DOHH2 (cell line): ENCODE data around the gene ZNF462.

Experiments
- H3F3A ChIP-seq: fragments of 200-600 bp; sonication (generic), shearing (Covaris generic); 2 replicates; pipeline ENCODE4 v1.6.0; 2016; ENCODE audit warnings: antibody characterized with exemption, mild to moderate bottlenecking; ENCODE audit not compliant: control insufficient read depth, insufficient read depth
- H3K27ac ChIP-seq: fragments of 200-600 bp; sonication (generic); 2 replicates; pipeline ENCODE4 v1.5.1; 2014; ENCODE audit warnings: low read depth, mild to moderate bottlenecking, low read length, moderate library complexity
- H3K27me3 ChIP-seq: fragments of 200-600 bp; sonication (generic); 2 replicates; pipeline ENCODE4 v1.6.1; 2014; ENCODE audit warnings: mild to moderate bottlenecking, low read length, mixed read lengths; ENCODE audit not compliant: control insufficient read depth
- H3K36me3 ChIP-seq: fragments of 200-600 bp; sonication (generic); 2 replicates; pipeline ENCODE4 v1.6.1; 2014; ENCODE audit warnings: mild to moderate bottlenecking, low read length, moderate library complexity, mixed read lengths; ENCODE audit not compliant: control insufficient read depth
- H3K4me1 ChIP-seq: fragments of 200-600 bp; sonication (generic); 2 replicates; pipeline ENCODE4 v1.6.1; 2014; ENCODE audit warnings: mild to moderate bottlenecking, low read length, mixed read lengths; ENCODE audit not compliant: control insufficient read depth
- H3K4me2 ChIP-seq: fragments of 200-600 bp; sonication (generic); 2 replicates; pipeline ENCODE4 v1.6.0; 2014; ENCODE audit warnings: mild to moderate bottlenecking, low read length, moderate library complexity
- H3K4me3 ChIP-seq: fragments of 200-600 bp; sonication (generic); 2 replicates; pipeline ENCODE4 v1.5.1; 2014; ENCODE audit warnings: mild to moderate bottlenecking, low read length, mixed read lengths
- H3K79me2 ChIP-seq: fragments of 200-600 bp; sonication (generic); 2 replicates; pipeline ENCODE4 v1.6.1; 2014; ENCODE audit warnings: mild to moderate bottlenecking, low read length, mixed read lengths; ENCODE audit not compliant: control insufficient read depth
- H3K9me2 ChIP-seq: fragments of 200-600 bp; sonication (generic); replicated peaks from 2 replicates; pipeline ENCODE4 v1.6.1; 2014; ENCODE audit warnings: mild to moderate bottlenecking, low read length, mixed read lengths; ENCODE audit not compliant: control insufficient read depth
- H3K9me3 ChIP-seq: fragments of 200-600 bp; sonication (generic); 2 replicates; pipeline ENCODE4 v1.6.1; 2014; ENCODE audit warnings: antibody characterized with exemption, low read length, mixed read lengths; ENCODE audit not compliant: control insufficient read depth, insufficient read depth
- H4K20me1 ChIP-seq: fragments of 200-600 bp; sonication (generic); 2 replicates; pipeline ENCODE4 v1.6.0; 2014; ENCODE audit warnings: low read depth, mild to moderate bottlenecking, antibody characterized with exemption, low read length, moderate library complexity; ENCODE audit not compliant: control insufficient read depth, insufficient read depth
- CTCF ChIP-seq: fragments of 200-600 bp; sonication (generic); IDR thresholded peaks from one replicate; pipeline ENCODE4 v1.5.1; 2014; ENCODE audit warnings: antibody characterized with exemption, mild to moderate bottlenecking, low read depth, low read length; ENCODE audit not compliant: poor library complexity, severe bottlenecking
- EZH2phosphoT487 ChIP-seq: fragments of 200-600 bp; sonication (generic); IDR thresholded peaks from 2 replicates; pipeline ENCODE4 v1.6.1; 2017; ENCODE audit warnings: borderline replicate concordance, mild to moderate bottlenecking, antibody characterized with exemption, low read length, moderate library complexity, mixed read lengths

The ZNF462 gene

GRCh38 chr9:106820866-106821265 is 42.1 kb upstream of the ZNF462 start:
- H3F3A ChIP-seq = no peaks in the 10 kb centered on the region
- no peaks in the 10 kb centered on the region for H3K4me1 ChIP-seq
- no peaks in the 10 kb centered on the region for H3K9me2 ChIP-seq
- TF ChIP-seq CTCF (no peak), EZH2phosphoT487 (no peak)
- no peaks in the 10 kb centered on the region for H4K20me1 ChIP-seq
- H3K27me3 ChIP-seq = no peaks in the 10 kb centered on the region
- H3K27ac ChIP-seq = no peak overlapping the region
- H3K36me3 ChIP-seq = no peaks in the 10 kb centered on the region
- H3K4me2 ChIP-seq = no peak overlapping the region
- no peaks in the 10 kb centered on the region for H3K9me3 ChIP-seq
- no peaks in the 10 kb centered on the region for H3K79me2 ChIP-seq
- no peak overlapping the region for H3K4me3 ChIP-seq

GRCh38 chr9:106828070-106828469 is 34.9 kb upstream of the ZNF462 start:
- no peaks in the 10 kb centered on the region for H3K9me2 ChIP-seq
- no peaks in the 10 kb centered on the region for H4K20me1 ChIP-seq
- no peak overlapping the region for H3K4me3 ChIP-seq
- H3K27me3 ChIP-seq = no peaks in the 10 kb centered on the region; the same call in 1 of the 2 replicates
- no peaks in the 10 kb centered on the region for H3F3A ChIP-seq
- no peaks in the 10 kb centered on the region for H3K79me2 ChIP-seq
- no peak for TF ChIP-seq CTCF
- TF ChIP-seq EZH2phosphoT487 = no peak
- no peak overlapping the region for H3K4me2 ChIP-seq
- no peaks in the 10 kb centered on the region for H3K36me3 ChIP-seq
- no peaks in the 10 kb centered on the region for H3K4me1 ChIP-seq
- no peaks in the 10 kb centered on the region for H3K9me3 ChIP-seq
- no peak overlapping the region for H3K27ac ChIP-seq

GRCh38 chr9:106828965-106829364 is 34.0 kb upstream of the ZNF462 start:
- no peaks in the 10 kb centered on the region for H3K79me2 ChIP-seq
- H3K9me2 ChIP-seq = no peaks in the 10 kb centered on the region
- H3F3A ChIP-seq = no peaks in the 10 kb centered on the region
- H3K27me3 ChIP-seq = no peaks in the 10 kb centered on the region; the same call in 1 of the 2 replicates
- H3K9me3 ChIP-seq = no peaks in the 10 kb centered on the region
- H3K4me3 ChIP-seq = no peak overlapping the region
- H3K27ac ChIP-seq = no peak overlapping the region
- H3K4me1 ChIP-seq = no peaks in the 10 kb centered on the region
- TF ChIP-seq CTCF = no peak
- no peak for TF ChIP-seq EZH2phosphoT487
- no peak overlapping the region for H3K4me2 ChIP-seq
- H4K20me1 ChIP-seq = no peaks in the 10 kb centered on the region
- no peaks in the 10 kb centered on the region for H3K36me3 ChIP-seq
